NOMO-1 treated with dmso at 0.1 percent for 144 hours (cell line): Measurements from ENCODE around the gene PHACTR4.
"Not testable (repeated sequence)": the region's sequence is repeated elsewhere in the genome, so short reads cannot be mapped to it uniquely, and the experiment has no call there.

Experiments used
- DNase-seq: peaks from one replicate; lab custom pipeline; 2025; ENCODE audit not compliant: unreplicated experiment; lab: John Stamatoyannopoulos, UW

PHACTR4 gene

GRCh38 chr1:28519946-28520725 is 150.6 kb downstream of the PHACTR4 start:
- DNase-seq: no peak

DNA sequence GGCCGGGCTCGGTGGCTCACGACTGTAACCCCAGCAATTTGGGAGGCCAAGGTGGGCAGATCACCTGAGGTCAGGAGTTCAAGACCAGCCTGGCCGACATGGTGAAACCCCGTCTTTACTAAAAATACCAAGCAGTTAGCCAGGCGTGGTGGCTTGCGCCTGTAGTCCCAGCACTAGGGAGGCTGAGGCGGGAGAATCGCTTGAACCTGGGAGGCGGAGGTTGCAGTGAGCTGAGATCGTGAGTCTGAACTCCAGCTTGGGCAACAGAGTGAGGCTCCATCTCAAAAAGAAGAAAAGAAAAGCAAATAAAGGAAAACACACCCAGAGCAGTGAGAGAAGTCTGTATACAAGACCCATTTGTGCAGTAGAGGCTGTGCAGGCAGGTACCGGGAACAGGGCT is 151.3 kb downstream of the PHACTR4 start:
- DNase-seq: not testable (repeated sequence)

DNA sequence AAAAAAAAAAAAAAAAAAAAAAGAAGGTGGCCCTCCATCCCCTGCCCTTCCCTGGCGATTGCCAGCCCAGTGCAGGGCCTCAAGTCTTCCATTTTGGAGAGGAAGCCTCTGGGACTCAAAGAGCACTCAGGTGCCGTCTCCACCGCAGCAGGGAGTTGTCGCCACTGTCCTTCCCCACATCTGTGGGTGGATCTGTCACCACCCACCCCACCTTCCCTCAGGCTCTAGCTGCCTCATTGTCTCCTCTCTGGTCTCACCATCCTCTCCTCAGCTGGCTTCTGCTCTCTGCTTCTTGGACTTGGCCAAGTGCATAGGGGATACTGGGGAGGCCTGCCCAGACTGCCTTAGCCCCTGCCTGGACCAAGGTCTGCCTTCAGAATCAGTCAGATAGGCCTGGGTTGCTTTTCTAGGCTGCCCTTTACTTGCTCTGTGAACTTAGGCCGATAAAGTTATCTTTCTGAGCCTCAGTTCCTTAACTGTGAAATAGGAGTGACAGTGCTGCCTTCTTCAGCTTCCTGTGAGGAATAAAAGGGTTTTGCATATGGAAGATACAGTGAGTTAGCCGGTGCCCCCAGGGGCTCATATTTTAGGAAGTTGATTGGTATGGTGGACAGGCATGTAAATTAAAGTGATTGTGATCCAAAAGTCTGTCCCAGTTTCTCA is 152.1 kb downstream of the PHACTR4 start:
- DNase-seq: no peak

DNA sequence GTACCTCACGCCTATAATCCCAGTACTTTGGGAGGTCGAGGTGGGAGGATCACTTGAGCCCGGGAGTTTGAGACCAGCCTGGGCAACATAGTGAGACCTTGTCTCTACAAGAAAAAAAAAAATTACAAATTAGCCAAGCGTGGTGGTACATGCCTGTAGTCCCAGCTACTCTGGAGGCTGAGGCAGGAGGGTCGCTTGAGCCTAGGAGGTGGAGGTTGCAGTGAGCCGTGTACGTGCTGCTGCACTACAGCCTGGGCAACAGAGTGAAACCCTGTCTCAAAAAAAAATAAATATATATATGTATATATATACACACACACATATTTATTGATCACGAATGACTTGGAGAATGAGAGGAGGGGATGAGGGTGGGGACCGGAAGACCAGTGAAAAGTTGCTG is 153.0 kb downstream of the PHACTR4 start:
- DNase-seq: not testable (repeated sequence)

- DNase-seq: not testable (repeated sequence)
Measured at GRCh38 chr1:28525002-28525642, 155.6 kb downstream of the PHACTR4 start.

DNA sequence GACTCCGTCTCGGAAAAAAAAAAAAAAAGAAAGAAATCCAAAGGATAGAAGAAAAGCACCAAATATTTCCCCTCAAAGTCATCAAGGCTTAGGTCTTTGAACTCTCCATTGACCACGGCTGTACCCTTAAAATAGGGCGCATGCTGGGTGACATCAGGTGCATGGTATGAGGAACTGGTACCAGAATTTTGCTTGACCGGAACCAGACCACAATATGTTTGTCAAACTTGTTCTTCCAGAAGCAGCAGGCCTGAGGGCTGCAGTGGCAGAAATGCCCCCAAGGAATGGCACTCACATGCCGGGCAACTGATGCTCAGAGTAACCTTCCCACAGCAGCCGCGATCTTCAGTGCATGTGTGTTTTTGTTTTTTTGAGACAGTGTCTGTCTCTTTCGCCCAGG is 157.3 kb downstream of the PHACTR4 start:
- DNase-seq: no peak

DNA sequence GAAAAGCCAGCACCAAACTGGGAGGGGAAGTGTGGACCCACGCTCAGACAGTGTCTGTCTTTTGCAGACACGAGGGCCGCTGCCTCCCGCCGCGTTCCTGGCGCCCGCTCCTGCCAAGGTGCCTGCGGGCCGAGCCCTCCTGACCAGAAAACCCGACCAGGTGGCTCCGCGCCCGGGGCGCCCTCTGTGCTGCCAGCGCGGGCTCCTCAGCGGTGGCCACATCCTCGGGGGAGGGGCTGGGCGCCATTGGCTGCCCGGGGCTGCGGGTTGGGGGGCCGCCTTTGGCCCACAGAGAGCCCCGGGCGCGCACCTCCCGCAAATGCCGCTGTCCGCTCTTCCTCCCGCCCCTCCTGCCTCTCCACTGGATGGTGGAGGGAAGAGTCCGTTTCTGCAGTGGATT is 160.9 kb downstream of the PHACTR4 start:
- no peak for DNase-seq

DNA sequence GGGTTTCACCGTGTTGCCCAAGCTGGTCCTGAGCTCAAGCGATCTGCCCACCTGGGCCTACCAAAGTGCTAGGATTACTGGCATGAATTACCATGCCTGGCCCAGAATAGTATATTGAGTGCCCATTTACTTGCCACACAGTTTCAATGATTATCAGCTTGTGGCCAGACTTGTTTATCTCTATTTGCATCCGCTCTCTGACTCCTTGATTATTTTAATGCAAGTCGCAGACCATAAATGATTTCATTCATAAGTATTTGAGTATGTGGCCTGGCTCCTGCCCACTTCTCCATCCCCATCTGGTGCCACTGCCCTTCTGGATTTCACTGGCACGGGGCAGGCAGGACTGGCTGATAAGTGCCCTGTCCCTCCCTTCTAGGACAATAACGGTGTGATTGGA is 165.1 kb downstream of the PHACTR4 start:
- DNase-seq: no peak

- no peak for DNase-seq
Measured at GRCh38 chr1:28535180-28535579, 165.6 kb downstream of the PHACTR4 start.

GRCh38 chr1:28537457-28538199 is 168.1 kb downstream of the PHACTR4 start:
- no peak for DNase-seq

DNA sequence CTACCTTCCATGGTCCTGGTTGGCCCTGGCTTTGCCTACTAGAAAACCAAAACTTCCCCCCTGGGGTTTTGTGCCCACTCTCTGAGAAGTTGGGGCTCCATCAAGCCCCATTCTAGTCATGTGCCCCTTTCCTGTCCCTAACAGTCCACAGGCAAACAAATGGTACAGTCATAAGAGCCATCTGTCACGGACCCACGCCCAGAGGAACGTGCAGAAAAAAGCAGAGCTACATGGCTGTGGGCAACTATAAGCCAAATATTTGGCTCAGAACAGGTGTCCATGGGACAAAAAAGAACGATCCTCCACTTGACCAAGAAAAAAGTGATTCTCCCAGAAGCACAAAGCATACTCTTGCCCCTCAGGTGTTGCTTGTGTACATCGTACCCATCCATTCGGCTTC is 168.7 kb downstream of the PHACTR4 start:
- DNase-seq: no peak

GRCh38 chr1:28540651-28541050 is 171.1 kb downstream of the PHACTR4 start:
- no peak for DNase-seq

GRCh38 chr1:28541414-28542015 is 172.0 kb downstream of the PHACTR4 start:
- DNase-seq: not testable (repeated sequence)

- DNase-seq: no peak
Measured at GRCh38 chr1:28545246-28545628, 175.7 kb downstream of the PHACTR4 start.

- DNase-seq: no peak
Measured at GRCh38 chr1:28548318-28548717, 178.8 kb downstream of the PHACTR4 start.
